HG03103 (cell line): ENCODE measurements around the gene NBEA.

Experiments
- ATAC-seq: cut with Tn5 transposase; IDR thresholded peaks from one replicate; pipeline ENCODE4 v1.9.1; 2021; ENCODE audit warnings: low read depth; ENCODE audit not compliant: unreplicated experiment

NBEA gene

DNA sequence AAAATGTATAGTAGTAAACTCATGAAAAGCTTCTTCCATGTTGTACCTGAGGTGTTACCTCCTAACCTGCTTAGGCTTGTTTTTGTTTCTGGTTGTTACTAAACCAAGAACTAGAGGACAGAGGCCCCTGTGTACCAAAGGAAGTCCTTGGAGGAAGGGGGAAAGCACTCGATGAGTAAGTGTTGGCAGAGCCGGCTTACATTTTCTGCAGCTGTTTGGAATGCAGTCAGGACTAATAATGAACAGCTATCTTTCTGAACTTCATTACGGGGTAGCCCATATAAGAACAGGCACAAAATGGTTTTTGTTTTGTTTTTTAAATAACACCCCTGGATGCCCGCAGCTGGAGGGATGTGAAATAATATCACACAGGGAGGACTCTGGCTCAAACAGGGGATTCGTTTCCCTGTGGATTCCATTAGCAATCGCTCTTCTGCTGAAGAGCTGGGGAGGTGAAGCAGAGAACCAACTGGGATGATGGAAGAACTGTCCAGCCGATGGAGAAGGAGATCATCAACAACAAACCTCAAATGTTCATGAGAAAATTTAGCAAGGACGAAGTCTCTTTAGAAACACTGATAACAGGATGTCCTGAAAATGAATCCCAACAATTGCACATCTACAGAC lies 748.6 kb downstream of the NBEA start:
- ATAC-seq, result no peak

DNA sequence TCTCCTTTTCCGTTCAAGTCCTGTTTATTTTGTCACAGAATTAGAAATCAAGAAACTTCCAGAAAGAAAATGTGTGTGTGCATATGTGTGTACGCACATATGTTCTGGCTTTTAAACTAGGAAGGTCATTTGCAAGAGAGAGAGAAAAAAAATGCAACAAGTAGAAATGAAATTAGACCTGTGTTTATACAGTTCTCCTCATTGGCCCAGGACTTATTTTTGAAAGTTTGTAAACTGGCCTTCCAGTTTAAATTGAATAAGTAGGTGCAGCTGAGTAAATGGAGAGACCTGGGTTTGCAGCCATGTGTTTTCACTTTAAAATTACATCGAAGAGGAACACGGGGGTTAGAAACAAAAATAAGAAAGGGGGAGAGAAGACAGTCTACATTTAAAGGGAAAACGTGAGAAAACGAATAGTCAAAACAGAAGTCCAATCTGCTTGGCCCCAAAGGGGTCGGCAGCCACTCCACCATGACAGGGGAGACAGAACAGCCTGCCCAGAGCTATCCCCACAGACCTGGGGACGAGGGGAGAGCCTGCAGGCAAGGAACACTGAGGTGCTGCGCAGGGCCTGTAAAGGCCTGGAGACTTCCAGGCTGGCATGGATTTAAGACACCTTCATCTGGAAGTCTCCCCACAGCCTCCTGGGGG lies 751.2 kb downstream of the NBEA start:
- ATAC-seq, result no peak

- ATAC-seq, result no peak
These were observed 752.0 kb downstream of the NBEA start for GRCh38 chr13:35694031-35694430.

DNA sequence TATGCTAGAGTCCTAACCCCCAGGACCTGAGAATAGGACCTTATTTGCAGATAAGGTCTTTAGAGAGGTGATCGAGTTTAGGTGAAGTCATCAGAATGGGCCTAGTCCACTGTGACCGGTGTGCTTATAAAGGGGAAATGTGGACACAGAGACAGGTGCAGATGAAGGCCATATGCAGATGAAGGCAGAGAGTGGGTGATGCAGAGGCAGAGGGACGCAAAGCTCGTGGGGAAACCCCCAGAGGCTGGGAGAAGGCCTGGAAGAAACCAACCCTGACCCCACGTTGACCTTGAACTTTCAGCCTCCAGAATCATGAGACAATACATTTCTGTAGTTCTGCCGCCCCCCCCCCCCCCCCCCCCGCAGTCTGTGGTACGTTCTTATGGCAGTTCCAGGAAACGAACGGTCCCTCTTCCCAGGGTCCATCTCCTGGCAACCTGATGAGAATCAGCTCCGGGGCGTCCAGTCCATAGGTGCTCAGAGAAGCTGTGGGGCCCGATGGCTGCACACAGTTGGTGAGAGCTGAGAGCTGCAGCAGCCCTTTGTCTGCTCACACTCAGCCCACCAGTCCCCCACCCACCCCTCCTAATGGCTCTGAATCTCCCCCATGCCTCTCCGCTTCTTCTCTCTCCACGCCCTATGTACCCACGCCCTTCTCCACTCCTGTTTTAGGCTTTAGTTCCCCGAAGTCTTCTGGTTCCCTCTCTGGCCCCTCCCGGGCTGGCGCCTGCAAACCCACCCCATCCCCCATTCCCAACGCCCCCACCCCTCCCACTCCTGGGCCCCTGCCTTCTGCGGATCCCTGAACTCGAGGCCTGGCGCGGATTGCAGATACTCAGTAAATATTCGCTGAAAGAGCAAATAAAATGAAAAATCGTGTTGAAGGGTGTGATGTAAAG lies 752.7 kb downstream of the NBEA start:
- ATAC-seq, result no peak

DNA sequence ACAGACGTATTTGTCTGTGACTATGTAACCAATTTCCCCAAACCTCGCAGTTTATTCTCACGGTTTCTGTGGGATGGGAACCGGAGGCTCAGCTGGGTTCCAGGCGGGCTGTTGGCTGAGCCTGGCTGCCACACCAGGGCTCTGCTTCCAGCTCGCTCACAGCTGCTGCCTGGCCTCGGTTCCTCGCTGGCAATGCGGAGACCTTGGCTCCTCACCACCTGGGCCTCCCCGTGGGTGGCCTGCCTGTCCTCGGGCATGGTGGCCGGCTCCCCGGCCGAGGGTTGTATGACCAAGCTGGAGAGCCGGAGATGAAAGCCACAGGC lies 753.3 kb downstream of the NBEA start:
- ATAC-seq, result no peak

GRCh38 chr13:35697186-35697730 lies 755.2 kb downstream of the NBEA start:
- ATAC-seq, result no peak

DNA sequence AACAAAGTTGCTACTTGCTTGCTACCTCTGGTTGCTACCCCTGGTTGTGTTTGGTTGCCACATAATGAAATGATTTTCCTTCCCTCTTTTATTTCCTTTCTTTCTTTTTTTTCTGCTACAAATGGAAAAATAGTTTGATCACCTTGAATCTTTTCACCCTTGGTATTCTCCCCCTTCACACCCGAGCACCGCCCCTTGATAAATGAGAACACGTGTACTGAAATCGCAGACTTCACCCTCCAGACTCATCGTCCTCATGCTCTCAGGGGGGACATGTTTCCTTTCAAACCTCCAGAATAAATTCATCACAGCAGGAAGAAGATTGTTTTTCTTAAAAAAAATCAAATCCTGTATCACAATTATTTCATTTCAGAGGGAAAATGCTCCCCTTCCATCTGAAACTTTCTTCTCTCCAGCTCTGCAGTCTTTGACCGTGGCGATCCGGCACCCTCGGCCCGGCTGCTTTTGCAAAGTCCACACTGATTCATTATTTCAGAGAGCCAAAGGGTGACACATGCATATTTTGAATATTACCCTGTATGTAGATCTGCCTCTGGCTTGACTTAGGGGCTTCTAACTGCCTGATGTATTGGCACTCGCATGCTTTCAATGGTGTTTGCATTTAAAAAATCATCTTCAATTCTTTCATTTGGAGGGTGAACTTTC lies 757.0 kb downstream of the NBEA start:
- ATAC-seq, result no peak

DNA sequence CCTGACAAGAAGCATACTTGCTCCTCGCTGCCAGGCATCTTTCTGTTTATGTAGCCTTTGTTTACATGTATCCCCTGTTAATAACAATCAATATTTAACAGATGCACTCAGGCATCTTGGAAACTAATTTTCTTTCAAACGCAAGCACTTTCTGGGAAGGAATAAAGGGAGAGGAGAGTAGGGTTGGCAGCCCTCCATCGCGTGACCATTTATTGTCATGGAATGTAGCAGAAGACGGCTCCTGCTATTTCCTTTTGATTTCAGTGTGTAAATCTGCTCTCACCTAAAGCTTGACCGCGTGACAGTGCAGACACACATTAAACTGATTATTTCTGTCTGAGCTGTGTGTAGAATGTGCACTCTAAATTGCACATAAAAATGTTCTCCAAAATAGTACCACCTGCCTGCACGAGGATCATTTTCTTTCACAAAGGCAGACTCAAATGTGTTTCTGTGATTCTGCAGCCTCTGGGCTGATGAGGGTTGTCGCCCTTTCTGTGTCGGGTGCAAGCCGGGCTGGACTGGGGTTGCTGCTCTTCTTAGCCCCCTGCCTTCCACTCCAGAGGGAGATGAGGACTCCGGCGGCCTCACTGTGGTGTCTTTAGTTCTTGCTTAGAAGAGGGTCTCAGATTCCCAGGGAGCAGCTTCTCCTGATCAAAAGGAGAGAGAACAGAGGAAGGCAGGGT lies 757.9 kb downstream of the NBEA start:
- no peak for ATAC-seq

DNA sequence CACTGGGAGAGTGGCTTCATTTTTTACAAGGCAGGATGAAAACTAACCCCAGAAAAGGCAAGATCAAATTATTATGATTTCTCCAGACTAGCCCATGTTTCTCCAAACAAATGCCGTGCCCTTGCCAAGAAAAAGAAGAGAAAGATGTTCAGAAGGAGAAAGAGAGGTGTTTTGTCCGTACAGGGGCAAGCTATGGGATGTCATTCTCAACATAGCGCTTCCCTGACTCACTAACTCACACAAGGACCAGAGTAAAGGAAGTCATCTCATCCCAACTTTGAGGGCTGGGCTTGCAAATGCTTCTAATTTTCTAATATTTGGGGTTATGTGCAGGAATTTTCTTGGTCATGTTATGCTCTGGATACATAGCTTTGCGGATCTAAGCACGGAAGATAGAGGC lies 758.6 kb downstream of the NBEA start:
- ATAC-seq, result no peak

GRCh38 chr13:35702316-35702715 lies 760.2 kb downstream of the NBEA start:
- no peak for ATAC-seq

DNA sequence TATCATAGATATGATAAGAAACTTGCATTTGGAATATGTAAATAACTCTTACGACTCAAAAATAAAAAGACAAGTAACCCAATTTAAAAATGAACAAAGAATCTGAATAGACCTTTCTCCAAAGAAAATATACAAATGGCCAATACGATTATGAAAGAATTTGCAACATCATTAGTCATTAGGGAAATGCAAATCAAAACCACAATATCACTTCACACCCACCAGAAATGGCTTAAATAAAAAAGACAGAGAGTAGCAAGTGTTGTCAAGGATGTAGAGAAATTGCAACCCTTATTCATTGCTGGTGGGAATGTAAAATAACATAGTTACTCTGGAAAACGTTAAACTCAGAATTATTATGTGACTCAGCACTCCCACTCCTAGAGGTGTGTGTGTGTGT lies 761.0 kb downstream of the NBEA start:
- no peak for ATAC-seq

GRCh38 chr13:35704331-35704730 lies 762.3 kb downstream of the NBEA start:
- no peak for ATAC-seq

- no peak for ATAC-seq
These were observed 764.2 kb downstream of the NBEA start for GRCh38 chr13:35706281-35706680.

- ATAC-seq, result no peak
These were observed 764.7 kb downstream of the NBEA start for GRCh38 chr13:35706721-35707120.

- no peak for ATAC-seq
These were observed 769.8 kb downstream of the NBEA start for GRCh38 chr13:35711909-35712308.

DNA sequence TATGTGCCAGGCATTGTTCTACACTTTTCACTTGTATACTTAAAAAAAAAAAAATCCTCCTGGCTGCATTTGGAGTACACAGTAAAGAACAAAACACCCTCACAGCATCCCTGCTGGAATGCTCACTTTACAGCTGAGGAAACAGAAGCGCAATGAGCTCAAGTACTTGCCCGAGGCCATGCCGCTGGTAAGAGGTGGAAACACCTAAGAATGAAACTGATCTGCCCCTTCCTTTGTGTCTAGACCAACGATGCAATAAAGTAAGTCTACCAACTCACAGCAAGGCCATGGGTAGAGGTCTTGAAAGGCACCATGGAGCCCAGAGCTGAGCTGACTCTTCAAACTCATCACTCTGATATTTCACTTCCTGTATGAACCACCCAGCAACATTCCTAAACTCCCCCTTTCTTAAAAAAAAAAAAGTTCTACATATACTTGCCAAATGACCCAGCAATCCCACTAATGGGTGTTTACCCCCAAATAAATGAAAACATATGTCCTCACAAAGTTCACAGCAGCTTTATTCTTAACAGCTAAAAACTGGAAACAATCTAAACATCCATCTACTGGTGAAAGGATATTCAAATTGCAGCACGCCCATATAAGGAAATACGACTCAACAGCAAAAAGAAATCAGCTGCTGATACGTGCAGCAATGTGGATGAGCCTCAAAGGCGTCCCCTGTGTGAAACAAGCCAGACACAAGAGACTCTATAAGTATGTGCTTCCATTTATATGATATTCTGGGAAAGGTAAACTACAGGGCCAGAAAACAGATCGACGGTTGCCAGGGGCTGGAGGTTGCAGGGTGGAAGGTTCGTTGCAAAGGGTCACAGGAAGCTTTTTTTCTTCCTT lies 771.1 kb downstream of the NBEA start:
- no peak for ATAC-seq

- ATAC-seq, result no peak
These were observed 772.1 kb downstream of the NBEA start for GRCh38 chr13:35714121-35714520.

- ATAC-seq, result no peak
These were observed 772.7 kb downstream of the NBEA start for GRCh38 chr13:35714588-35715377.

- ATAC-seq, result no peak
These were observed 774.1 kb downstream of the NBEA start for GRCh38 chr13:35716186-35716585.
